NOMO-1 treated with DMSO at 0.1 percent for 48 hours (cell line): ENCODE measurements around the gene MARCHF10.
A peak's percentile ranks its signal among the peaks of the same experiment; 100 is the strongest.

ENCODE experiments used
- DNase-seq: peaks from one replicate; lab custom pipeline; 2025; ENCODE audit not compliant: unreplicated experiment; lab: John Stamatoyannopoulos, UW

Gene MARCHF10

DNA sequence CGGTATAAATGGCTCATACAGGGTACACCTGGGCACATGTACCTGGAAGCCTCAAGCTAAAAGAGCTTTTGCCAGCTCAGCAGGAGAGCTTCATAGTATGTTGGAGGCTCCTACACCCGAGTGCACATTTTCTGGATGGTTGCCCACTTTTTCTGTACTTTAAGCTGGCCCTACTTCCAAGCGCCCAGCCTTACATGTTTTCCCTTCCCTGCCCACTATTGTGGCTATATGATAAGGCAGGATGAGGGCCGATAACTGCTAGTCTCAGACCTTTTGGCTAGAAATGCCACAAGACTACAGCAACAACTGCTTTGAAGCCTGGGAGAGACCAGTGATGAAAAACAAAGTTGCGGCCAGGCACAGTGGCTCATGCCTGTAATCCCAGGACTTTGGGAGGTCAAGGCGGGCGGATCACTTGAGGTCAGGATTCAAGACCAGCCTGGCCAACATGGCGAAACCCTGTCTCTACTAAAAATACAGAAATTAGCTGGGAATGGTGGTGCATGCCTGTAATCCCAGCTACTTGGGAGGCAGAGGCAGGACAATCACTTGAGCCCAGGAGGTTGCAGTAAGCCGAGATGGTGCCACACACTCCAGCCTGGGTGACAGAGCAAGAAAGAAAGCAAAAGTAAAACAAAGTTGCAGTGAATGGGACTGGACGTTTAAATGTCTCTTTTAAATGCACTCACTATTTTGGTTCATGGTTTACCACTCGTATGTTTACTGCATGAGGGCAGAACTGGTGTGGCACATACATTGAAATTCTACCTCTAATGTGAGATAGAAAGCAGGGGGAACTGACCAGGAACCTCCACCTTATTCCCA is 14.2 kb upstream of the MARCHF10 start:
- DNase-seq, result no peak

DNA sequence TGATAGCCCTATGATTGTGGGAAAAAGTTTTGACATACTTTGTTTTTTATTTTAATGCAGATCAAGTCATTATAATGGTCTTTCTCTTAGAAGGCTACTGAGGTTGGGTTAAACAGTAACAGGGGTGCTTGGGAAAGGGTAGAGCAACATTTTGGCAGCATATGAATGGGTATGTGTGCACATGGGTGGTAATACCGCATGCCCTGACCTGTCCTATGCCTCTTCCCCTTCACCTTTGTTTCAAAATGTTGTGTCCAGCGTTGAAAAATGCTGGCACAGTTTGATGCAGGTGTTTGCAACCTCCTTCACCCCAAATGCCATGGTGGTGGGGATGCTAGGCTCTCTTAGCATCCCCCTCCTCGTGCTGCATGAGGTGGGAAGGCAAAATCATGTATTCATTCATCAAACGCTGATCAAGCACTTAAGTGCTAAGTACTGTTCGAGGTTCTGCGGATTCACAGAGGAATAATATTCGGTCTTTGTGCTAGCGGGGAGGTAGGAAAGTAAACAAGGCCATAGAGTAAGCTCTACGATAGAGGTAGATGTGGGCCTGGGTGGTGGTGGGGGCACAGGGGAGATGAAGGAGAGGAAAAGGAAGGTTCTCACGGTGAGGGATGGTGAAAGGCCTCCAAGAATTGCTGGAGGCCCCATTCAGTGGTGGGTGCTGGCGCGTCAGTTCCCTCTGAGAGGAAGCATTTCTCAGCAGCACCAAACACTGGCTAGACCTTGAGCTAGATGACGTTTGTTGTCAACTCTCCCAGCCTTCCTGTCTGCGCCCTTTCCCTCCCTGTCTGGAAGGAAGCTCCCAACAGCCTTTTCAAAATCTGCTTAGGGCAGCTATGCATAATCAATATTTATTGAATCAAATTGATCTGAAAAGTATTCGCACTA is 13.3 kb upstream of the MARCHF10 start:
- no peak for DNase-seq

DNA sequence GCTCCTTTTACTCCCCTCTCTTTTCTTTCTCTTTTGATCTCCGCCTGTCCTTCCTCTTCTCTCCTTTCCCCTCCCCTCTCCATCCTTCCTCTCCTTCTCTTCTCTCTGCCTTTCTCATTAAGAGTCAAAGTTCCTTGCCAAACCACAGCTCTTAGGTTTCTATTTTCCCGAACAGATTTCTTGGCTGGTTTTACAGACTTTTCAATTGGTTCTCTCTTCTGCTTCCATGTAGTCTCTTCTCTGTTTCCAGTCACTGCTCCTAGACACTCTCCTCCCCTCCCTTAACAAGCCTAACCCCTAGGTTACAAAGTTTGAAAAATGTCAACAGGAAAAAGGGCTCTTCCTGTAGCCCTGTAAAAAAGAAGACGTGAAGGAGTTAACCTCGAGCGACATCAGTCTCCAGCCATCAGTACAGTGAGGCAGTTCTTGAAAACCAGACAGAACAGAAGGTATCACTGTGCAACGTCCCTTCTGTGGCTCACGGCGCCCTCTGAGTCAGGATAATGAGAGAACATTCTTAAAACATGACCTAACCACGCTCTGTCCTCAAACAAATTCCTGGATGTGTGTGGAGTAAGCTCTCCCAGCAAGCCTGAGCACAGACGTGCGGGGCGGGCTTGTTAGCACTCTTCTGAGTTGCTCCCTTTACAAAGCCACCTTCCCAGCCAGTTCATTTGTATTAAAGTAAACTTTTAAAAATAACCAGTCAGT is 11.6 kb upstream of the MARCHF10 start:
- DNase-seq, result peak; percentile 15

DNA sequence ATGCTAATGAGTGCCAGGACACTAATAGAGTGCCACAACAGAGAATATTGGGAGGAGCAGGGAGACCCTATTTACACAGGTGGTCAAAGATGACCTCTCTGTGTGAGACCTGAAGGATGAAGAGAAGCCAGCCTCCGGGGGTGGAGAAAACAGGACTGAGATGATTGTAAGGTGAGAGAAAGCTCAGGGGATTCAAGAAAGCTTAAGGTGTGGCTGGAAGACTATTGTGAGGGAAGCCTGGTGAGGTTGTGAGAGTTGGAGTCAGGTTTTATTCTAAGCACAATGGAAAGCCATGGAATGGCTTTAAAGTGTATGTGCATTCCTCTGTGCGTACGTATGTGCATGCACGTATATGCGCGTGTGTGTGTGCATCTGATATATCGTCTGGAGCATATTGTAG is 10.4 kb upstream of the MARCHF10 start:
- no peak for DNase-seq

DNA sequence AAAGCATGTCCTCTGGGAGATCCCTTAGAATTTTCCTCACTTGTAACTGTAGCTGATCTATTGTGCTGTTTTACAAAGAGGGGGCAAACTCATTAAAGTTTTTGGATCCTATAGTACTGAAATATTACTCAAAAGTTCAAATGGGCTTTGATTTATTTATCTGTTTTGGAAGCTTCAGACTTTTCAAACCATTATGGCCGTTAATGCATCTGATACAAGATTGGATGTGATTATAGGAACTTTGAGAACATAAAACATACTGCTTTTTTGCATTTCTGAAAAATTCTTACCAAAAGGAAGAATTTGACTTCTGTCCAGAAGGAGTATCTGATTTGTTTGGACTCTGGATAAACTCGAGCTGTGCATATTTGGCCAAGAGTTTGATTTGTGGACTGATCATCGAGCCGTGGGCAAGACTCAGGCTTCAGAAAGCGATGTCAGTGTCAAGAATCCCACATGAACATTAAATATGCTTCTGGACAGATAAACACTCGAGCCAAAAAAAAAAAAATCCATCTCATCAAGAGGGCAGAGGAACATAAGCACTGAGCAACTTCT is 8.2 kb upstream of the MARCHF10 start:
- DNase-seq, result no peak

DNA sequence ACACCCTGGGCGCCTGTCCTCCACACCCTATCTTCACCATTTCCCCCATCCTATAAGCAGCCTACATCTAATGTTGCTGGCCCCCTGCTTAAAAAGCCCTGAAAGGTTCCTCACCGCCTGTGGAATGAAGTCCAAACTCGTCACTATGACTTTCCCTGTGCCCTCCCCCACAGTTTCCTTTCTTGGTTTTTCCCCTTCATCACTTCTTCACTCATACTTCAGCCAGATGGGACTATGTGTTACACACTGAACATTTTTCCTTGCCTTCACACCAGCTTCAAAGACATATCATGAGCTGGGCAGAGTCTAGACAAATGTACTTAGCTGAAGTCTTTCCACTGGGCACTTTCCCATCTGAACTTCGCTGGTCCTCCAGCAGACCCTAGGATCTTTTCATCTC is 1.5 kb upstream of the MARCHF10 start:
- DNase-seq, result no peak

DNA sequence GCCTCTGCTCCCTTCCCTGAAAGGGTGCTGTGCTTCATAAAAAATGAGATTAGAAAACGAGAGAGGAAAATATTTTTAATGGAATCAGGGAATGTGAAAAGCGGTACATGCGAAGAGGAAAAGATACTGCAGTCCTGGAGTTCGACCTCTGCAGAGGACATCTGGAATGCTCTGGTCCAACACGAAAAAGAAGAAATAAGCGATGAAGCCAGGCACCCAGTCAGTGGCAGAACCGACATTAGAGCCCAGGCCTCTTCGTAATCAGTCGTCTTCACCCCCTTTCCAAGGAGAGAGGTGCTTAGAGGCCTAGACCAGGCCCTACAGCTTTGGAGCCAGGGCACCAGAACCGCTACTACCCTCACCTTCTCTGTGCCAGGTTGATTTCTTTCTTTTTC is 459 bp upstream of the MARCHF10 start:
- no peak for DNase-seq

DNA sequence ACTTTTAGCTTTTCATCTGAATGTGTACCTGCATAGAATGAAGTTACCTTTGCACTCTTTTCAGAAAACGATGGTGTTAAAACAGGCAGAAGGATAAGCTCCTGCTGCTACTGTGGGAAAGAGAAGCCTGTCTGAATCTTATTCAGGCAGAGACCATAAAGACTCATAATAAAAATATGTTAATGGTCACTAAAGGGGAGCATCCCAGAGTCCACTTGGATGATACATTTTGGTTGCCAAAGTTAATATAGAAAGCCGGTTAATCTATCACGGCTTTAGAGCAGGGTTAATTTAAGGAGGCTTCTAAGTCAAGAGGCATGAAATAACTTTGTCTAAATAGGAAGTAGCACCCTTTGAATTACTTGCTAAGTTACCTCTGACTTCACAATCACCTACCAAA is 2.9 kb downstream of the MARCHF10 start:
- no peak for DNase-seq

DNA sequence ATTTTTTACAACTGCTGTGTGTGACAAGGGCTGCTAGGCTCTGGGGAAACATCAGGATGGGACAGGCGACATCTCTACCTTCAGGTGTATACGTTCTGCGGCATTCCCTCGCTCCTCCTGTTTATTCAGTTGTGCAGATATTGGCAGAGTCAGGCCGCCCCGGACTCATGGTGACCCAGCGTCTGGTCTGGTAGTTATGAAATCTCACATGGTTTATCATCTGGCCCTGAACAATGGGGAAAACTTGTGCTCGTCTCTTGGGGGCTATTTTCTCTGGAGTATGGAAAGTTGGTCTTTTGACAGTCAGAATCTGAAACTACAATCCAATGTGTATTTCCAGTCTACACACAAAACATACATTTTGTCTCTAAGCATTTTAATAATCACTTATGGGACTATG is 3.3 kb downstream of the MARCHF10 start:
- DNase-seq, result no peak

DNA sequence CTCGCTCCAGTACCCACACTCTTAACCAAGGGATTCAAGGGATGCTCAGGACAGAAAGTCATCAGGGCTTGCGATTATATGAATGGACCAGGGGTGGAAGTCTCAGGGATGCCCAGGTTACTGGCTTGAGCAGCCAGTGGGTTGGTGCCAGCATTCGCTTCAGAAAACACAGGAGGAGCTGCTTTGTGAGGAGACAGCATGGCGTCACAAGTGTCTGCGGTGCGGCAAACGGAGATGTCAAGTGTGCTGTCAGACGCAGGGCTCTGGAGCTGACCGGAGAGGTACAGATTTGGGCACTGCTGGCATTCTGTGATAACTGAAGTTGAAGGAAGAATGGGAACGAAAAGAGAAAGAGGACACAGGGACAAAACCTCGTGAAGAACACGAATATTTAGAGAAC is 4.1 kb downstream of the MARCHF10 start:
- no peak for DNase-seq

DNA sequence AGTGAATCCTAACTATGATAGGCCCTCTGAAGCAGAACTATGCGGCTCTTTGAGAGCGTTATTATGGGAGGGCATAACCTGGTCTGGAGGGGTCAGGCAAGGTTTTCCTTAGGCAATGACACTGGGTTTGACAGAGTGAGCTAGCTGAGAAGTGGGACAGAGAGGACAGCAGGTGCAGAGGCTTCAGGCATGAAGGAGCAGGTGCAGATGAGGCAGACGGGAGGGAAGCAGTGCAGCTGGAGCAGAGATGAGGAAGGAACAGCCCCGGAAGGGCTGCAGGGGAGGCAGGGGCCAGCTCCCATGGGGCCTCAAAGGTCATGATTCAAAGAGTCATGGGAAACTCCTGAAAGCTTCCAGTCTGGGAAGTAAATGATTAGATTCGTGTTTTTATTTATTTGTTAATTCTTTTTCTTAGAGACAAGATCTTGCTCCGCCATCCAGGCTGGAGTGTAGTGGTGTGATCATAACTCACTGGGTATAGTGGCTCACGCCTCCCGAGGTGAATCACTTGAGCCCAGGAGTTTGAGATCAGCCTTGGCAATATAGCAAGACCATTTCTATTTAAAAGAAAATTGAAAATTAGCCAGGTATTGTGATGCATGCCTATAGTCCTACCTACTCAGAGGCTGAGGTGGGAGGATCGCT is 5.4 kb downstream of the MARCHF10 start:
- DNase-seq, result no peak

DNA sequence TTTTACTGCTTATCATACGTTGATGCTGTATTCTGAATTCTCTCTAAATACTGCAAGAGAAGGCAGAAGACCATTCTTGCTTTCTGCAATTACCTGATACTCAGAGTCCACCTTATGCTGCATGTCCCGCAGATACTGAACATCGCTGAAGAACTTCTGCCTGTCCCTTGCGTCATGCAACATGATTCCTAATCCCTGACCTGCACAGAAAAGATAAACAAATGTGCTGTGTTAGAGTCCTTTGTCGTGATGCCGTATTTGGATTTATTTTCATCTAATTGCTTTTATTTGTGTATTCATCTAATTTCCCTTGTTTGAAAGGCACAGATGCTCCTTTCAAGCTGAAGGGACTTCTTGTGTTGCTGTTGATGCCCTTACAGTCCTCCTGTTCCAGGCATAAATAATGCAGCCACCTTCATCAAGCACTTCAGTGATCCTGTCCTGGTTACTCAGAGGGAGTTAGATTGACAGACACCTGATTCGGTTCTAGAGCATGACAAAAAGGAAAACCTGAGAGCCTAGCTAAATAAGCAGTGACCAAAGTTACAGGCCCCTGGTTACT is 6.5 kb downstream of the MARCHF10 start:
- no peak for DNase-seq

DNA sequence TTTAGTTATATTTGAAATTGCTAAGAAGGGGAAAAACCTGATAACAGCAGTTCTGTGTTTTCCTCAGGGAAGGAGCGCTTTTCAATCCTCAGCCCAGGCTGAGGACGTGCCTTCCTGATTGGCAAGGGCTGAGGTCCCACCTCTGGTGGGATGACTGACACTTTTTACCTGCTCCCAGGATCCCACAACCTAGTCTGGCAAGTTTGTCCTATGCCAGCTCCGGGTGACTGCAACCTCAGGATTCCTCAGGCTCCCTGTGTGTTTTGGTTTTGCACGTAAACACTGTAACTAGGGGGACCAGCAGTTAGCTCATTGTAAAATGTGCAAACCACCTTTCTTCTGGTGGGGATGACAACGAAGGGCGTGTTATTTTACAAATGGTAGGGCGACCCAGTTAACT is 7.5 kb downstream of the MARCHF10 start:
- DNase-seq, result no peak

DNA sequence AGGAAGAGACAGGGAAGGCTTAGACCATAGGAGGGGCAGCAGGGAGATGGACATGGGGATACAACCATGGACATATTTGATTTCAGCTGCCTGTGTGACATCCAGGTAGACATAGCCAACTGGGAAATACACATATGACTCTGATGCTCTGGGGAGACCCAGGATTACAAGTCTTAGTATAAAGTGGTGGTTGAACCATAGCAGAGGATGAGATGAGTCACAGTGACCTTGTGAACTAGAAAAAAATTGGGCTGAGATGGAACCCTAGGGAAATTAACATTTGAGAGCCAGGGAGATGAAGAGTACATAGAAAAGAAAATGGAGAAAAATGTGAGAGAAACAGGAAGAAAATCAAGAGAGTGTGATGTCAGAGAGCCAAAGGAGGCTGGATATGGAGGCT is 10.2 kb downstream of the MARCHF10 start:
- no peak for DNase-seq

DNA sequence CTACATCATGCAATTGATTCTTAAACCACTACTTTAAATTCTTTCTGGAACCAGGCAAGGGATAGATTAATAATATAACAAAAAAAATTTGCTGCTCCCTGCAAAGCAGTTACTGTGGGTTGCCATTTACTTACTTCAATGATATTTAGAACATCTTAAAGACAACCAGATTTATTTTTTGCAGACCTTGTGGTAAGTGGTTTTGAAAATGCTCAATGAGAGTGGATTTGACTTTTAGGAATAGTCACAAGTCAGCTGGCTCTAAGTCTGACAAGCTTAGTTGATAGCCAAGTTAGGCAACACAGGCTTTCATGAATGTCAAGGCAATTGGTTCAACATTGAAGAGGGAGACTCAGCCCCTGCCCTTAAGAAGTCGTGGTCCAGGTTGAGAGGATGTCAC is 11.8 kb downstream of the MARCHF10 start:
- no peak for DNase-seq

DNA sequence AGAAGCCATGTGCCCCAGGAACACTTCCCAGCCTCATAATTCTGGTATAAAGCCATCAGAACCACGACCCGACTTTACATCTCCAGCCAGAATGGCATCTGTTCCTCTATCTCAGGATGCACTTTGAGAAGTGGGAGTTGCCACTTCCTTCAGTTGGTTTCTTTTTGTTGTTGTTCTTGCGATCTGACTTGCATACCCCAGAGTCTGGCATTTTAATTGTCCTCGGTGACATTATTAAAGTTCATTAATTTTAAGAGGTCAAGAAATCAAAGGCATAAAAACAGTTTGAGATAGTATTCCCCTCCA is 13.5 kb downstream of the MARCHF10 start:
- no peak for DNase-seq

DNA sequence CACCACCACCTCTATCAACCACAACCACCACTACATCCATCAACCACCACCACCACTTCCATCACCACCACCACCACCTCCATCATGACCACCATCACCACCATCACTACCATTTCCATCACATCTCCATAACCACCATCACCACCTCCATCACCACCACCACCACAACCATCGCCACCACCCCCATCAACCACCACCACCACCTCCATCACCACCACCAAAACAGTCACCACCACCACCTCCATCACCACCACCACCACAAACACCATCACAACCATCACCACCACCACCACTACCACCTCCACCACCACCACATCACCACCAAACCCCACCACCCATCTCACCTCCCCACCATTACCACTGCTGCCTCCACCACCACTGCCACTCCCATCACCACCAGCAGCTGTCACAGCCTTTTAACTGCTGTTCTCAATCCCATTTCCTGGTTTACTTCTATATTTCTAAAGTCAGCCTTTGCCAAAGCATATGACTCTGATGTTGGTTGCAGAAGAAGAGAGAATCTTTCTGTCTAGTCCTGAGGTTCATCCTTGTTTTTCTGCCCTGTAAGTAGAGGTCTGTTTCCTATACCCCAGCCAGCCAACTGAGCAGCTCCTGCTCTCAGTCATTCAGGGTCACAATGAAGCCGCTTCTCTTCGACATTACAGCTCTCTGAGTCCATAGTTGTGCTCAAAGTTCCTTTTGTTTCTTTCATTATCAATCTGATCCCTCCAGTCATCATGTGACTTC is 14.0 kb downstream of the MARCHF10 start:
- DNase-seq, result no peak

DNA sequence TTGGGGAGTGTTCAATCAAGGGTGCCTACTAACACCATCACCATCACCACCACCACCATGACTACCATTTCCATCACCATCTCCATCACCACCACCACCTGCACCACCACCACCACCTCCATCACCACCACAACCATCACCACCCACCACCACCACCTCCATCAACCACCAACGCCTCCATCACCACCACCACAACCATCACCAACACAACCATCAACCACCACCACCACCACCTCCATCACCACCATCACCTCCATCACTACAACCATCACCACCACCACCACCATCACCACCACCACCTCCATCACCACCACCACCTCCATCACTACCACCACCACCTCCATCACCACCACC is 15.7 kb downstream of the MARCHF10 start:
- DNase-seq, result no peak

DNA sequence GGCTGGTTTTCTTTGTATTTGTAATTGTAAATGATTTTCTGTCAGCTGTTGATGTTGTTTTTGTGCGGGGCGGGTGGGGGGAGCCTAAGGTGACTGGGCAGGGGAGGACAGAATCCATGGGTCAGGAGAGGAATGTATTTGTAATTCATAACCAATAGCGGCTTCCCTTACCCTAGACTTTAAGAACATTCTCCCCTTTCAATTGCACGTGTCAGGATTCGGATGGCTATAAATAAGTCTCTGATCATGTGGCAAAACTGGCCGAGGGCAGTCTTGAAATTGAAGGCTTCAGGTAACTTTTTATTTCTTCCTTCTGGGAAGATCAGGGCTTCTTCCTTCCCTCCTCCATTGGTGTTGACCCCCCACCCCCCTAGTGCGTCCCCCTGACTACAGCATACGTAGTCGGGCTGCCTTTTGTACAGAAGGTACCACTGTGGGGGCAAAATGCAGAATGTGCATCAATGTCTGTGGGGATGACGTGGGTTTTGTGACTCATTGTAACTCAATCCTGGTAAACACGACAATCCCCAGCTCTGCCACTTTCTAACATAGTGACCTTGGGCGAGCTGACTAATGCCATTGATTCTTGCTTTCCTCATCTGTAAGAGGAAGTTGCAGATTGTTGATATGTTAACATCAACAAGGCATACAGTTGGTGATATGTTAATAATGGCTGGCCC is 16.2 kb downstream of the MARCHF10 start:
- DNase-seq, result peak; percentile 16
